AG09319 (cell line): Measurements from ENCODE around the gene B3GNT2.

Experiments
- DNase-seq: peaks from one replicate; pipeline ENCODE4 v3.0.0-alpha.2; 2010; ENCODE audit warnings: low read depth; ENCODE audit errors: extremely low read depth
- CTCF ChIP-seq: IDR thresholded peaks from 2 replicates; pipeline ENCODE4 v1.5.1; 2011; ENCODE audit warnings: low read depth, mild to moderate bottlenecking, inconsistent platforms, low read length, moderate library complexity

The B3GNT2 gene

GRCh38 chr2:62243983-62244382 is 48.1 kb downstream of the B3GNT2 start:
- no peak for TF ChIP-seq CTCF
- DNase-seq: no peak

- DNase-seq: no peak
- no peak for TF ChIP-seq CTCF
These were observed 52.3 kb downstream of the B3GNT2 start for GRCh38 chr2:62248226-62248625.

- TF ChIP-seq CTCF: no peak
- no peak for DNase-seq
These were observed 54.3 kb downstream of the B3GNT2 start for GRCh38 chr2:62250239-62250638.

GRCh38 chr2:62254424-62255266 is 58.7 kb downstream of the B3GNT2 start:
- DNase-seq: no peak
- TF ChIP-seq CTCF: no peak

- TF ChIP-seq CTCF: no peak
- DNase-seq: no peak
These were observed 61.6 kb downstream of the B3GNT2 start for GRCh38 chr2:62257466-62257865.

- TF ChIP-seq CTCF: no peak
- DNase-seq: no peak
These were observed 67.3 kb downstream of the B3GNT2 start for GRCh38 chr2:62263076-62263715.

- TF ChIP-seq CTCF: no peak
- no peak for DNase-seq
These were observed 68.3 kb downstream of the B3GNT2 start for GRCh38 chr2:62264186-62264585.
